CD4-positive, CD25-positive, alpha-beta regulatory T cell (primary cell): ENCODE data around the gene SPIN1. TPM values are rescaled to one million over a fixed set of nuclear protein-coding genes. Genes with fewer than 3 reads are reported as not detected.

Experiments used
- ATAC-seq, 2 donors: fragments of 150-1000 bp; cut with Tn5 transposase; one replicate each; pipeline ENCODE4 v1.10.0; 2021; ENCODE audit warnings: low read depth in 2 of 2, moderate number of reproducible peaks in 2 of 2, moderate library complexity in 1 of 2
- DNase-seq, 3 donors: peaks; one replicate each; pipeline versions ENCODE4 v3.0.0 to v3.0.0-alpha.2; 2012 to 2022; ENCODE audit warnings: mixed read lengths in 1 of 3
- H3K27ac ChIP-seq: one replicate; pipeline ENCODE4 v1.7.0; 2013; ENCODE audit warnings: mild to moderate bottlenecking, low read length; ENCODE audit not compliant: insufficient read depth, poor library complexity, severe bottlenecking
- H3K27me3 ChIP-seq: one replicate; pipeline ENCODE4 v1.7.0; 2013; ENCODE audit warnings: low read length; ENCODE audit not compliant: control insufficient read depth, insufficient read depth
- H3K36me3 ChIP-seq: one replicate; pipeline ENCODE4 v1.7.0; 2013; ENCODE audit warnings: mild to moderate bottlenecking, low read length, moderate library complexity; ENCODE audit not compliant: control insufficient read depth, insufficient read depth
- H3K4me1 ChIP-seq: 2 replicates; pipeline ENCODE4 v1.7.0; 2013; ENCODE audit warnings: mild to moderate bottlenecking, low read length; ENCODE audit not compliant: insufficient read depth, control insufficient read depth, poor library complexity, severe bottlenecking
- H3K4me3 ChIP-seq: one replicate; pipeline ENCODE4 v1.7.0; 2013; ENCODE audit warnings: low read depth, mild to moderate bottlenecking, low read length, moderate library complexity
- H3K9me3 ChIP-seq, 2 experiments: 1 replicate in 1 of 2; 2 replicates in 1 of 2; pipeline ENCODE4 v1.7.0; 2013; ENCODE audit warnings: low read length in 2 of 2, mild to moderate bottlenecking in 1 of 2, moderate library complexity in 1 of 2; ENCODE audit not compliant: control insufficient read depth in 2 of 2
- H3K27ac Mint-ChIP-seq, 3 donors: one replicate each; pipeline ENCODE4 v1.8.0; 2020 to 2022; ENCODE audit warnings: mild to moderate bottlenecking in 3 of 3, mixed read lengths in 3 of 3, moderate library complexity in 2 of 3
- H3K27me3 Mint-ChIP-seq: one replicate; pipeline ENCODE4 v1.8.0; 2022; ENCODE audit warnings: mild to moderate bottlenecking, mixed read lengths
- H3K36me3 Mint-ChIP-seq: one replicate; pipeline ENCODE4 v1.8.0; 2020; ENCODE audit warnings: mixed read lengths
- H3K4me1 Mint-ChIP-seq, 4 donors: one replicate each; pipeline ENCODE4 v1.8.0; 2020 to 2022; ENCODE audit warnings: mixed read lengths in 4 of 4, mild to moderate bottlenecking in 1 of 4
- H3K4me3 Mint-ChIP-seq, 4 donors: one replicate each; pipeline ENCODE4 v1.8.0; 2020 to 2022; ENCODE audit warnings: mild to moderate bottlenecking in 4 of 4, mixed read lengths in 4 of 4, moderate library complexity in 3 of 4
- H3K9me3 Mint-ChIP-seq, 7 donors: one replicate each; pipeline ENCODE4 v1.8.0; 2020 to 2022; ENCODE audit warnings: mixed read lengths in 7 of 7, mild to moderate bottlenecking in 3 of 7, moderate library complexity in 2 of 7
- polyA plus RNA-seq, 4 donors: library from polyadenylated mRNA; unstranded; fragments of 300-500 nt; fragmentation: Illumina TruSeq; gene quantifications; one replicate each; pipeline ENCODE4 v1.2.3, GENCODE V29; 2021
- total RNA-seq: library from RNA; stranded (reverse); gene quantifications from one replicate; pipeline ENCODE4 v1.2.3, GENCODE V29; 2022

Gene SPIN1
- total and polyA plus RNA-seq, 5 donors from 2014 or later: 15.0 to 21.4 (median 19.4) TPM

DNA sequence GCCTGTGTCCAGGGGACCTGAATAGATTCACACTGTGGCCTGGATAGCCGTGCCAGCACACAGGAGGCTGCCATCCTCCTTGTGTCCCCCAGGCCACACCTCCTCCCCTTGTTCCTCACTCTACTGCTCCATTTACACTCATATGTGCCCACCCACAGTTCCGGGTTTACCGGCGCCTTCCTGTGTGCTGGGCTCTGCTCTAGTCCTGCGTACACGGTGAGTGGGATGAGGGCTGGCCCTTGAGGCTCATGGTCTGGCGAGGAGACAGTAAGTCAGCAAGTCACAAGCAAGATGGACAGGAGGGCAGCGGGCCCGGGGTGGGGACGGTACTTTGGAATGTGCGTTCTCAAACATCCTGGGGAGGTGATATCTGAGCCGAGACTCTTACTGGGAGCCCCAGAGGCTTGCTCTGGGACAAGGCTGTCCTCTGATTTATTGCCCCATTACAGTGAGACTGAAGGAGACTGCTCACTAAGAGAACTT is 114.3 kb downstream of the SPIN1 start:
- no peaks in the 10 kb centered on the region for H3K36me3 ChIP-seq
- no peak overlapping the region for H3K4me3 ChIP-seq
- no peak for ATAC-seq
- H3K9me3 ChIP-seq: no peaks in the 10 kb centered on the region
- DNase-seq: no peak
- H3K4me3 Mint-ChIP-seq: peak overlapping the region in 1 of 4 donors; percentile 2
- H3K27ac Mint-ChIP-seq: no peak overlapping the region
- H3K27ac ChIP-seq: no peak overlapping the region
- no peaks in the 10 kb centered on the region for H3K4me1 Mint-ChIP-seq
- H3K9me3 Mint-ChIP-seq: no peaks in the 10 kb centered on the region
- H3K36me3 Mint-ChIP-seq: no peaks in the 10 kb centered on the region
- H3K27me3 Mint-ChIP-seq: no peaks in the 10 kb centered on the region
- H3K4me1 ChIP-seq: no peaks in the 10 kb centered on the region
- H3K27me3 ChIP-seq: no peaks in the 10 kb centered on the region

DNA sequence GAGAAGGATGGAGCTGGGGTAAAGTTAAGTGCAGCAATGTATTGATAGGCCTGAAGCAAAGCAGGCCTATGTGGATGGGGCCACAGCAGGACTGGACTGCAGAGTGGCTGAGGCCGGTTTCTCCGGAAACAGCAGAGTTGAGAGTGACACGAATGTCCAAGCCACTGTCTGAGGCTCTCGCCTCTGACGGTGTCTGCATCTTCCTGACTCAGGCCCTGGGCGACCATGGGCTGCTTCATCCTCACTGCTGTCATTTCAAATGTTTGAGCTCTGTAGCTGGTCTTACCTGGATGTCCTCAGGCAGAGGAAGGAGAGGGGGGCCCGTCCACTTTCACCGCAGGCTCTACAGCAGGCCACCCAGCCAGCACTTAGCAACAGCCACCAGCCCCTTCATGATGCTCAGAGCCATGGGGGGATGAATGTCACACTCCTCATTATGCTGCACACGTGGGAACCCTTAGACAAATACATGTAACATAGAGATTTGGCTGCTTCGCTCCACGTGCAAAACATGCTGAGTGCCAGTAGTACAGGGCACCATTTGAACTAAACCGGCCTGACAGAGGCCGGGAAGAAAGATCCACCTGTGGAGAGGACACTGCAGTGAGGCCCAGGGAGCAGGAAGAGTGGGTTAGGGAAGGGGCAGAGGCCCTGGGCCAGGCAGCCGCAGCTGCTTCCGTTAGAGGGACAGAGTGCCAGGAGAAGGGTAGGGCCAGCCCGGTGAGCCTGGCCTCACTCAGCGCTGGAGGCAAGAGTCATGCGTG is 115.0 kb downstream of the SPIN1 start:
- Mint-ChIP-seq H3K27ac (no peak overlapping the region), H3K4me3 (no peak overlapping the region), H3K36me3 (no peaks in the 10 kb centered on the region), H3K9me3 (no peaks in the 10 kb centered on the region), H3K27me3 (no peaks in the 10 kb centered on the region), H3K4me1 (no peaks in the 10 kb centered on the region)
- H3K27me3 ChIP-seq: no peaks in the 10 kb centered on the region
- no peaks in the 10 kb centered on the region for H3K9me3 ChIP-seq
- H3K27ac ChIP-seq: no peak overlapping the region
- H3K36me3 ChIP-seq: no peaks in the 10 kb centered on the region
- ATAC-seq: no peak
- no peak for DNase-seq
- H3K4me3 ChIP-seq: no peak overlapping the region
- H3K4me1 ChIP-seq: no peaks in the 10 kb centered on the region

DNA sequence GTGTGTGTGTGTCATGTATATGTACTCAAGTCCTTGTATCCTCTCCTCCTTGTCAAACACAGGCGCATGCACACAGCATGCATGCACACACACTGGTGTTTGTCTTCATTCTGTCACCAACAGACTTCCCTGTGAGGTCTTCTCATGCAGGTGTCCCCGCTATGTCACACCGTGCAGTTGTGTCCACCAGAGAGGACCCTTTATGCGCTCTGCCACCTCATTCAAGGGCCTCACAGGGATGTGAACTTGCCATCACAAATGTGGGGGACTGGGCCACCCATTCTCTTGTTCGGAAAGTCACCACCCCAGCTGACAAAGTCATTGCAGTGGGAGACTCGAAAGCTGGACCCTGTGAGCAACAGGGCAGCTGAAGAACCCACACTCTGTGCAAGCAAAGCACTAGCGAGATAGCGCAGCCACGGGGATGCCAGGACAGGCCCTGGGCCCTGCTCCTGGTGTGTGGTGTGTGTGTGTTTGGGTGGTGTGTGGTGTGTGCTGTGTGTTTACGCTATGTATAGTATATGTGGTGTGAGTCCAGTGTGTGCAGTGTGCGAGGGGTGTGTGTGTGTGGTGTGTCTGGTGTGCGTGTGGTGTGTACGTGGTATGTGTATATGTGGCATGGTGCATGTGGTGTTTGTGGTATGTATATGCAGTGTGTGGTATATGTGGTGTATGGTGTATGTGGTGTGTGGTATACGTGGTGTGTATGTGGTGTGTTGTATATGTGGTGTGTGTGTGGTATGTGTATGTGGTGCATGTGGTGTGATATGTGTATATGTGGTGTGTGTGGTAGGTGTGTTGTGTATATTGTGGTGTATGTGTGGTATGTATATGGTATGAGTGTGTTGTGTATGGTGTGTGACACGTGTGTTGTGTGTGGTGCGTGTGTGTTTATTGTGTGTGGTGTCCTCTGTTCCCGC is 115.9 kb downstream of the SPIN1 start:
- no peaks in the 10 kb centered on the region for H3K9me3 Mint-ChIP-seq
- no peak overlapping the region for H3K4me3 Mint-ChIP-seq
- H3K36me3 Mint-ChIP-seq: no peaks in the 10 kb centered on the region
- H3K4me1 Mint-ChIP-seq: no peaks in the 10 kb centered on the region
- ATAC-seq (no peak), DNase-seq (no peak)
- H3K4me3 ChIP-seq: no peak overlapping the region
- no peak overlapping the region for H3K27ac Mint-ChIP-seq
- H3K4me1 ChIP-seq: no peaks in the 10 kb centered on the region
- no peaks in the 10 kb centered on the region for H3K27me3 ChIP-seq
- no peak overlapping the region for H3K27ac ChIP-seq
- no peaks in the 10 kb centered on the region for H3K36me3 ChIP-seq
- H3K9me3 ChIP-seq: no peaks in the 10 kb centered on the region
- no peaks in the 10 kb centered on the region for H3K27me3 Mint-ChIP-seq

DNA sequence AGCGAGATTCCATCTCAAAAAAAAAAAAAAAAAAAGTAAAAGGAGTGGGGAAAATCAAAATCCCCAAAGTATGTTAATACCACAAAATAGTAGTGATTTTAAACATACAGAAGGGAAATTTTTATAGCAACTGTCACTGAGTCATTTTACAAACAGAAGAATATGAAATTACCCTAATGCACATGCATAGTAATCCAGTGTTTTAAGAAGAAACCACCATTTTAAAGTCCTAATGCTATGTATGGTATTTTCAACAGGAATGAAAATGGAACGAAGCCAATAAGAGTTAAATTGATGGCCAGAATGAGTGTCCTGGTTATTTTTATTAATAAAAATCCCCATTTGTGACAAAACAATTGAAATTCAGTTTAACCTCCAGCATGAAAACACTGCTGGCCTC is 120.1 kb downstream of the SPIN1 start:
- ATAC-seq (no peak), DNase-seq (no peak)
- Mint-ChIP-seq H3K4me1 (no peaks in the 10 kb centered on the region), H3K27me3 (no peaks in the 10 kb centered on the region), H3K9me3 (peaks cover 0 to 2% (median 0%) of the 10 kb centered on the region in 7 donors), H3K27ac (no peak overlapping the region), H3K4me3 (no peak overlapping the region), H3K36me3 (no peaks in the 10 kb centered on the region)
- no peaks in the 10 kb centered on the region for H3K36me3 ChIP-seq
- H3K27ac ChIP-seq: no peak overlapping the region
- no peaks in the 10 kb centered on the region for H3K4me1 ChIP-seq
- H3K4me3 ChIP-seq: no peak overlapping the region
- H3K9me3 ChIP-seq: no peaks in the 10 kb centered on the region
- no peaks in the 10 kb centered on the region for H3K27me3 ChIP-seq

DNA sequence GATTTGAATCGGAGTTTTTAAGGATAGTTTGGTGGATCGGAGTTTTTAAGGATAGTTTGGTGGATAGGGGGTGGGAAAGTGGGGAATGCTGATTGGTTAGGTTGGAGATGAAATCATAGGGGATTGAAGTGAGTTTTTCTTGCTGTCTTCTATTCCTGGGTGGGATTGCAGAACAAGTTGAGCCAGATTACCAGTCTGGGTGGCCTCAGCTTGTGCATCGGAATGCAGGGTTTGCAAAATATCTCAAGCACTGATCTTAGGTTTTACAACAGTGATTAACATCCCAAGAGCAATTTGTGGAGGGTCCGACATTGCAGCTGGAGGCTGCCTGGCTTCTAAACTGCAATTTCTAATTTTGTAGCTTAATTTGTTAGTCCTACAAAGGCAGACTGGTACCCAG is 123.7 kb downstream of the SPIN1 start:
- H3K36me3 ChIP-seq: no peaks in the 10 kb centered on the region
- Mint-ChIP-seq H3K27me3 (no peaks in the 10 kb centered on the region), H3K27ac (no peak overlapping the region), H3K9me3 (peaks cover 0 to 8% (median 2%) of the 10 kb centered on the region in 7 donors), H3K4me3 (no peak overlapping the region), H3K36me3 (no peaks in the 10 kb centered on the region), H3K4me1 (no peaks in the 10 kb centered on the region)
- H3K4me3 ChIP-seq: no peak overlapping the region
- H3K27ac ChIP-seq: no peak overlapping the region
- H3K4me1 ChIP-seq: no peaks in the 10 kb centered on the region
- no peak for ATAC-seq
- no peaks in the 10 kb centered on the region for H3K27me3 ChIP-seq
- H3K9me3 ChIP-seq: no peaks in the 10 kb centered on the region
- DNase-seq: no peak

DNA sequence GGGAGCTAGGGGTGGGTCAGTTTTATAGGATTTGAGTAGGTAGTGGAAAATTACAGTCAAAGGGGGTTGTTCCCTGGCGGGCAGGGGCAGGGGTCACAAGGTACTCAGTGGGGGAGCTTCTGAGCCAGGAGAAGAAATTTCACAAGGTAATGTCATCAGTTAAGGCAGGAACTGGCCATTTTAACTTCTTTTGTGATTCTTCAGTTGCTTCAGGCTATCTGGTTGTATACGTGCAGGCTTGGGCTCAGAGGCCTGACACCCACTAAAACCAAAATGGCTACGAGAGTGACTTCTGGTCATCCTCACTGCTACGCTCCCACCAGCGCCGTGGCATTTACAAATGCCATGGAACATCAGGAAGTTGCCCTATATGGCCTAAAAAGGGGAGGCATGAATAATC is 126.0 kb downstream of the SPIN1 start:
- Histone ChIP-seq H3K9me3 (no peaks in the 10 kb centered on the region), H3K36me3 (no peaks in the 10 kb centered on the region), H3K4me1 (no peaks in the 10 kb centered on the region), H3K27ac (no peak overlapping the region), H3K27me3 (no peaks in the 10 kb centered on the region), H3K4me3 (no peak overlapping the region)
- Mint-ChIP-seq H3K9me3 (peaks cover 0 to 8% (median 3%) of the 10 kb centered on the region in 7 donors), H3K27me3 (no peaks in the 10 kb centered on the region), H3K4me3 (no peak overlapping the region), H3K36me3 (no peaks in the 10 kb centered on the region), H3K4me1 (no peaks in the 10 kb centered on the region), H3K27ac (no peak overlapping the region)
- DNase-seq (no peak), ATAC-seq (no peak)

DNA sequence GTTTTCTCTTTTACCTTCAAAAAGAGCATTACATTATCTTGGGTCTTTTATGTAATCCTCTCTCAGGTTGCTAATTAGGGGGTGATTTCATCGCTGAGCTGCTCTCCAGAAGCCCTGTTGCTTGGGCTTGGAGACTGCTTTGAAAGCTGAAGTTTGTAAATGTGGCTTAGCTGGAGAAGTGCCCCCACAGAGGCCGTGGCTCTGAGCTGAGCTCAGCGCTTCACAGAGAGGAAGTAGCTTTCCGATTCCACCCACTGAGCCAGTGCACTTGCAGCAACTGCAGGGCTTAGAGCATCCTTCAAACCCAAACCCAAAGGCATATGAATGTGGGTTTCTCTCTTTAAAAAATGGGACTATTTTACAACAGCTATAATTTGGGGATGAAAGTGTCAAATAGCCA is 133.1 kb downstream of the SPIN1 start:
- DNase-seq: no peak
- no peaks in the 10 kb centered on the region for H3K9me3 ChIP-seq
- no peaks in the 10 kb centered on the region for H3K4me1 ChIP-seq
- H3K36me3 Mint-ChIP-seq: no peaks in the 10 kb centered on the region
- no peaks in the 10 kb centered on the region for H3K27me3 ChIP-seq
- no peak for ATAC-seq
- H3K27ac ChIP-seq: no peak overlapping the region
- H3K36me3 ChIP-seq: no peaks in the 10 kb centered on the region
- H3K9me3 Mint-ChIP-seq: peaks cover 0 to 2% (median 0%) of the 10 kb centered on the region in 7 donors
- no peak overlapping the region for H3K4me3 ChIP-seq
- H3K4me3 Mint-ChIP-seq: no peak overlapping the region
- no peaks in the 10 kb centered on the region for H3K4me1 Mint-ChIP-seq
- H3K27me3 Mint-ChIP-seq: peaks cover 11% of the 10 kb centered on the region
- no peak overlapping the region for H3K27ac Mint-ChIP-seq
